Stimulated activated CD8-positive, alpha-beta memory T cell treated with anti-CD3 and anti-CD28 coated beads, Interleukin-4, amount 100 ng/mL, for 24 hours (primary cell): ENCODE results near the gene TRERF1.
"Not testable (repeated sequence)": the region's sequence is repeated elsewhere in the genome, so short reads cannot be mapped to it uniquely, and the experiment has no call there.

ENCODE experiments used
- DNase-seq: peaks from one replicate; pipeline ENCODE4 v3.0.0-alpha.2; 2020; ENCODE audit warnings: low read depth

Gene TRERF1

GRCh38 chr6:42450477-42451332 lies 1.0 kb downstream of the TRERF1 start:
- no peak for DNase-seq

GRCh38 chr6:42449917-42450476 lies 1.7 kb downstream of the TRERF1 start:
- DNase-seq = no peak

GRCh38 chr6:42448927-42449659 lies 2.6 kb downstream of the TRERF1 start:
- no peak for DNase-seq

GRCh38 chr6:42448391-42448790 lies 3.3 kb downstream of the TRERF1 start:
- DNase-seq = no peak

- no peak for DNase-seq
Observed at GRCh38 chr6:42446996-42447395, 4.7 kb downstream of the TRERF1 start.

- no peak for DNase-seq
Observed at GRCh38 chr6:42446370-42446769, 5.4 kb downstream of the TRERF1 start.

- not testable (repeated sequence) for DNase-seq
Observed at GRCh38 chr6:42445955-42446354, 5.8 kb downstream of the TRERF1 start.

- no peak for DNase-seq
Observed at GRCh38 chr6:42443312-42444060, 8.2 kb downstream of the TRERF1 start.

- DNase-seq = no peak
Observed at GRCh38 chr6:42441697-42442081, 10.0 kb downstream of the TRERF1 start.

- DNase-seq = no peak
Observed at GRCh38 chr6:42440778-42441696, 10.7 kb downstream of the TRERF1 start.

GRCh38 chr6:42440027-42440426 lies 11.7 kb downstream of the TRERF1 start:
- DNase-seq = no peak

GRCh38 chr6:42436825-42437224 lies 14.9 kb downstream of the TRERF1 start:
- no peak for DNase-seq

- no peak for DNase-seq
Observed at GRCh38 chr6:42434237-42434636, 17.5 kb downstream of the TRERF1 start.

GRCh38 chr6:42433409-42433808 lies 18.3 kb downstream of the TRERF1 start:
- DNase-seq = no peak

- DNase-seq = no peak
Observed at GRCh38 chr6:42431877-42432276, 19.8 kb downstream of the TRERF1 start.

- DNase-seq = no peak
Observed at GRCh38 chr6:42431356-42431755, 20.4 kb downstream of the TRERF1 start.

GRCh38 chr6:42429836-42430235 lies 21.9 kb downstream of the TRERF1 start:
- no peak for DNase-seq

- DNase-seq = no peak
Observed at GRCh38 chr6:42429042-42429585, 22.6 kb downstream of the TRERF1 start.

- peak; percentile 30 for DNase-seq
Observed at GRCh38 chr6:42428326-42429041, 23.2 kb downstream of the TRERF1 start.

GRCh38 chr6:42427871-42428270 lies 23.9 kb downstream of the TRERF1 start:
- no peak for DNase-seq
